ENCODE results near the gene MATN3. TPM values are rescaled to one million over a fixed set of nuclear protein-coding genes. Genes with fewer than 3 reads are reported as not detected.

The MATN3 gene
- total and polyA plus RNA-seq, 2 of the 13 experiments (the other 11 are each of a cell fraction or from before 2014, with no cell fraction given) = 36.1 to 208 TPM

- TF ChIP-seq IRF9 (CRISPR knock-in tag; IDR thresholded peaks at IDR 0.05; ENCODE audit: borderline replicate concordance) = no peak
- no peak; the same call in 1 of the 2 replicates for TF ChIP-seq ATF5 (CRISPR knock-in tag; IDR thresholded peaks at IDR 0.05; ENCODE audit: low read depth)
- TF ChIP-seq DBP (CRISPR knock-in tag; IDR thresholded peaks at IDR 0.05; ENCODE audit: not compliant biosample characterization) = no peak
- TF ChIP-seq RBFOX2 (IDR thresholded peaks at IDR 0.05; ENCODE audit: low read depth, low read length) = no peak
- TF ChIP-seq ZNF124 (CRISPR knock-in tag; IDR thresholded peaks at IDR 0.05) = peak; percentile 48; the same call in 1 of the 2 replicates
- no peak for TF ChIP-seq PRDM10 (CRISPR knock-in tag; IDR thresholded peaks at IDR 0.05; ENCODE audit: low read depth)
- no peak for TF ChIP-seq ATRX (CRISPR knock-in tag; IDR thresholded peaks at IDR 0.05; ENCODE audit: borderline replicate concordance)
- no peak for TF ChIP-seq PBX2 (CRISPR knock-in tag; IDR thresholded peaks at IDR 0.05)
- TF ChIP-seq ZNF792 (CRISPR knock-in tag; IDR thresholded peaks at IDR 0.05) = 0 out of 2 replicates have a peak, but pooled peaks have one; percentile 16
- no peak for TF ChIP-seq HNRNPL (IDR thresholded peaks at IDR 0.05; ENCODE audit: low read depth, low read length)
- no peak for TF ChIP-seq AFF4 (CRISPR knock-in tag; IDR thresholded peaks at IDR 0.05)
- no peak; the same call in 1 of the 2 replicates for TF ChIP-seq E2F1 (CRISPR knock-in tag; IDR thresholded peaks at IDR 0.05)
- 0 out of 2 replicates have a peak, but pooled peaks have one; percentile 29 for TF ChIP-seq ZNF205 (CRISPR knock-in tag; IDR thresholded peaks at IDR 0.05)
- TF ChIP-seq CREM (IDR thresholded peaks at IDR 0.05) = peak; percentile 33; the same call in 1 of the 2 replicates
- no peak for TF ChIP-seq CREM (CRISPR knock-in tag; IDR thresholded peaks at IDR 0.05)
Observed at GRCh38 chr2:20050646-20051531, 38.4 kb upstream of the MATN3 start (continued).

Measured in HepG2 (cell line).